Neuron (in vitro differentiated cells): ENCODE data around the gene NHS.

Experiments
- H2AFZ ChIP-seq: one replicate; pipeline ENCODE4 v1.6.1; 2013; ENCODE audit warnings: low read depth, mild to moderate bottlenecking, inconsistent platforms, low read length, moderate library complexity
- H3K27me3 ChIP-seq: one replicate; pipeline ENCODE4 v1.6.1; 2013; ENCODE audit warnings: low read length; ENCODE audit not compliant: insufficient read depth
- H3K36me3 ChIP-seq: one replicate; pipeline ENCODE4 v1.6.1; 2013; ENCODE audit warnings: low read length; ENCODE audit not compliant: insufficient read depth
- H3K4me1 ChIP-seq: one replicate; pipeline ENCODE4 v1.6.1; 2013; ENCODE audit warnings: low read length; ENCODE audit not compliant: insufficient read depth
- H3K4me3 ChIP-seq: 2 replicates; pipeline ENCODE4 v1.5.1; 2013; ENCODE audit warnings: mild to moderate bottlenecking, low read length, moderate library complexity
- H3K9me3 ChIP-seq: one replicate; pipeline ENCODE4 v1.6.1; 2013; ENCODE audit warnings: low read length

Gene NHS

GRCh38 chrX:17465802-17466201 is 90.8 kb downstream of the NHS start:
- no peak overlapping the region for H2AFZ ChIP-seq
- no peaks in the 10 kb centered on the region for H3K9me3 ChIP-seq
- no peaks in the 10 kb centered on the region for H3K27me3 ChIP-seq
- H3K4me1 ChIP-seq = no peaks in the 10 kb centered on the region
- H3K36me3 ChIP-seq = no peaks in the 10 kb centered on the region
- no peak overlapping the region for H3K4me3 ChIP-seq

GRCh38 chrX:17470136-17470535 is 95.1 kb downstream of the NHS start:
- peaks cover 4% of the 10 kb centered on the region for H3K4me1 ChIP-seq
- H2AFZ ChIP-seq = no peak overlapping the region
- no peak overlapping the region for H3K4me3 ChIP-seq
- no peaks in the 10 kb centered on the region for H3K9me3 ChIP-seq
- H3K36me3 ChIP-seq = no peaks in the 10 kb centered on the region
- no peaks in the 10 kb centered on the region for H3K27me3 ChIP-seq

- Histone ChIP-seq H3K9me3 (no peaks in the 10 kb centered on the region), H3K4me3 (no peak overlapping the region), H2AFZ (no peak overlapping the region), H3K4me1 (peaks cover 6% of the 10 kb centered on the region), H3K36me3 (no peaks in the 10 kb centered on the region), H3K27me3 (no peaks in the 10 kb centered on the region)
These were observed 96.1 kb downstream of the NHS start for GRCh38 chrX:17471121-17471520.

- Histone ChIP-seq H3K9me3 (no peaks in the 10 kb centered on the region), H3K4me3 (no peak overlapping the region), H3K36me3 (no peaks in the 10 kb centered on the region), H3K27me3 (no peaks in the 10 kb centered on the region), H3K4me1 (peaks cover 6% of the 10 kb centered on the region), H2AFZ (no peak overlapping the region)
These were observed 96.9 kb downstream of the NHS start for GRCh38 chrX:17471861-17472260.

GRCh38 chrX:17472424-17472823 is 97.4 kb downstream of the NHS start:
- H2AFZ ChIP-seq = no peak overlapping the region
- H3K27me3 ChIP-seq = no peaks in the 10 kb centered on the region
- H3K4me3 ChIP-seq = no peak overlapping the region
- H3K36me3 ChIP-seq = no peaks in the 10 kb centered on the region
- H3K4me1 ChIP-seq = peaks cover 6% of the 10 kb centered on the region
- no peaks in the 10 kb centered on the region for H3K9me3 ChIP-seq

GRCh38 chrX:17473021-17473420 is 98.0 kb downstream of the NHS start:
- no peak overlapping the region for H2AFZ ChIP-seq
- peaks cover 6% of the 10 kb centered on the region for H3K4me1 ChIP-seq
- no peaks in the 10 kb centered on the region for H3K9me3 ChIP-seq
- H3K27me3 ChIP-seq = no peaks in the 10 kb centered on the region
- no peaks in the 10 kb centered on the region for H3K36me3 ChIP-seq
- no peak overlapping the region for H3K4me3 ChIP-seq

GRCh38 chrX:17474892-17475291 is 99.9 kb downstream of the NHS start:
- Histone ChIP-seq H3K4me3 (no peak overlapping the region), H3K36me3 (no peaks in the 10 kb centered on the region), H3K4me1 (peaks cover 6% of the 10 kb centered on the region), H3K9me3 (no peaks in the 10 kb centered on the region), H2AFZ (no peak overlapping the region), H3K27me3 (no peaks in the 10 kb centered on the region)

- no peaks in the 10 kb centered on the region for H3K27me3 ChIP-seq
- H2AFZ ChIP-seq = no peak overlapping the region
- no peak overlapping the region for H3K4me3 ChIP-seq
- H3K36me3 ChIP-seq = no peaks in the 10 kb centered on the region
- no peaks in the 10 kb centered on the region for H3K9me3 ChIP-seq
- peaks cover 6% of the 10 kb centered on the region for H3K4me1 ChIP-seq
These were observed 100.6 kb downstream of the NHS start for GRCh38 chrX:17475449-17476217.

- Histone ChIP-seq H3K4me3 (no peak overlapping the region), H3K27me3 (no peaks in the 10 kb centered on the region), H3K9me3 (no peaks in the 10 kb centered on the region), H3K4me1 (peaks cover 6% of the 10 kb centered on the region), H2AFZ (no peak overlapping the region), H3K36me3 (no peaks in the 10 kb centered on the region)
These were observed 101.4 kb downstream of the NHS start for GRCh38 chrX:17476411-17476810.

GRCh38 chrX:17481086-17481485 is 106.1 kb downstream of the NHS start:
- H3K27me3 ChIP-seq = no peaks in the 10 kb centered on the region
- H3K4me1 ChIP-seq = no peaks in the 10 kb centered on the region
- H2AFZ ChIP-seq = no peak overlapping the region
- no peaks in the 10 kb centered on the region for H3K9me3 ChIP-seq
- H3K36me3 ChIP-seq = no peaks in the 10 kb centered on the region
- no peak overlapping the region for H3K4me3 ChIP-seq

- no peaks in the 10 kb centered on the region for H3K36me3 ChIP-seq
- H2AFZ ChIP-seq = no peak overlapping the region
- H3K27me3 ChIP-seq = no peaks in the 10 kb centered on the region
These were observed 109.6 kb downstream of the NHS start for GRCh38 chrX:17484592-17484991.

GRCh38 chrX:17485391-17485790 is 110.4 kb downstream of the NHS start:
- H3K4me3 ChIP-seq = no peak overlapping the region
- H3K36me3 ChIP-seq = no peaks in the 10 kb centered on the region
- no peaks in the 10 kb centered on the region for H3K4me1 ChIP-seq
- H3K27me3 ChIP-seq = no peaks in the 10 kb centered on the region
- H2AFZ ChIP-seq = no peak overlapping the region
- no peaks in the 10 kb centered on the region for H3K9me3 ChIP-seq

More at GRCh38 chrX:17484592-17484991, 109.6 kb downstream of the NHS start:
- H3K4me1 ChIP-seq = no peaks in the 10 kb centered on the region
- no peaks in the 10 kb centered on the region for H3K9me3 ChIP-seq
- no peak overlapping the region for H3K4me3 ChIP-seq

- no peaks in the 10 kb centered on the region for H3K9me3 ChIP-seq
- H3K4me3 ChIP-seq = no peak overlapping the region
- no peaks in the 10 kb centered on the region for H3K4me1 ChIP-seq
- no peaks in the 10 kb centered on the region for H3K36me3 ChIP-seq
- H3K27me3 ChIP-seq = no peaks in the 10 kb centered on the region
- H2AFZ ChIP-seq = no peak overlapping the region
These were observed 113.0 kb downstream of the NHS start for GRCh38 chrX:17488036-17488435.

GRCh38 chrX:17494216-17494615 is 119.2 kb downstream of the NHS start:
- Histone ChIP-seq H3K4me3 (no peak overlapping the region), H3K36me3 (no peaks in the 10 kb centered on the region), H3K27me3 (no peaks in the 10 kb centered on the region), H3K4me1 (no peaks in the 10 kb centered on the region), H2AFZ (no peak overlapping the region), H3K9me3 (no peaks in the 10 kb centered on the region)
